ENCODE results near the gene ATP13A3.

The ATP13A3 gene

GRCh38 chr3:194395778-194396538 lies 90.8 kb downstream of the ATP13A3 start:
- peak overlapping the region; percentile 76 for H3K27ac Mint-ChIP-seq
- H3K36me3 Mint-ChIP-seq = peaks cover 2% of the 10 kb centered on the region
- H3K4me3 Mint-ChIP-seq = peak overlapping the region; percentile 68
- CTCF ChIA-PET = interaction anchor here (1.0 to 3.8 kb wide), 3 partner anchors 8 to 76 kb away, joined by 3 to 15 read pairs (median 6); no protein-coding TSS in a partner anchor
- peaks cover 24% of the 10 kb centered on the region for H3K27me3 Mint-ChIP-seq
- peaks cover 1% of the 10 kb centered on the region for H3K9me3 Mint-ChIP-seq
- peaks cover 58% of the 10 kb centered on the region for H3K4me1 Mint-ChIP-seq
- peak; percentile 85 for DNase-seq

- peaks cover 4% of the 10 kb centered on the region for H3K36me3 Mint-ChIP-seq
- peak overlapping the region; percentile 68 for H3K4me3 Mint-ChIP-seq
- H3K4me1 Mint-ChIP-seq = peaks cover 57% of the 10 kb centered on the region
- H3K27ac Mint-ChIP-seq = peak overlapping the region; percentile 76
- no peak for DNase-seq
- H3K9me3 Mint-ChIP-seq = peaks cover 7% of the 10 kb centered on the region
- H3K27me3 Mint-ChIP-seq = peaks cover 30% of the 10 kb centered on the region
- CTCF ChIA-PET = interaction anchor here (1.2 to 3.8 kb wide), 4 partner anchors 9 to 51 kb away, joined by 3 to 15 read pairs (median 4); no protein-coding TSS in a partner anchor
Observed at GRCh38 chr3:194395212-194395611, 91.6 kb downstream of the ATP13A3 start.

- H3K36me3 Mint-ChIP-seq = peaks cover 4% of the 10 kb centered on the region
- H3K27ac Mint-ChIP-seq = no peak overlapping the region
- CTCF ChIA-PET = no interaction called here
- H3K9me3 Mint-ChIP-seq = peaks cover 9% of the 10 kb centered on the region
- peaks cover 38% of the 10 kb centered on the region for H3K27me3 Mint-ChIP-seq
- no peak overlapping the region for H3K4me3 Mint-ChIP-seq
- peaks cover 31% of the 10 kb centered on the region for H3K4me1 Mint-ChIP-seq
- DNase-seq = no peak
Observed at GRCh38 chr3:194392576-194392975, 94.2 kb downstream of the ATP13A3 start.

- Mint-ChIP-seq H3K4me3 (no peak overlapping the region), H3K27ac (no peak overlapping the region), H3K27me3 (peaks cover 38% of the 10 kb centered on the region), H3K9me3 (peaks cover 9% of the 10 kb centered on the region), H3K4me1 (peaks cover 16% of the 10 kb centered on the region), H3K36me3 (peaks cover 4% of the 10 kb centered on the region)
- DNase-seq = no peak
- CTCF ChIA-PET = no interaction called here
Observed at GRCh38 chr3:194390835-194391234, 96.0 kb downstream of the ATP13A3 start.

- peaks cover 1% of the 10 kb centered on the region for H3K36me3 Mint-ChIP-seq
- CTCF ChIA-PET = no interaction called here
- H3K9me3 Mint-ChIP-seq = peaks cover 9% of the 10 kb centered on the region
- H3K4me1 Mint-ChIP-seq = no peaks in the 10 kb centered on the region
- no peak overlapping the region for H3K27ac Mint-ChIP-seq
- H3K27me3 Mint-ChIP-seq = peaks cover 46% of the 10 kb centered on the region
- H3K4me3 Mint-ChIP-seq = no peak overlapping the region
- no peak for DNase-seq
Observed at GRCh38 chr3:194389269-194389668, 97.5 kb downstream of the ATP13A3 start.

- Mint-ChIP-seq H3K4me3 (no peak overlapping the region), H3K36me3 (peaks cover 1% of the 10 kb centered on the region), H3K9me3 (peaks cover 9% of the 10 kb centered on the region), H3K27ac (no peak overlapping the region), H3K4me1 (no peaks in the 10 kb centered on the region), H3K27me3 (peaks cover 55% of the 10 kb centered on the region)
- DNase-seq = no peak
- CTCF ChIA-PET = no interaction called here
Observed at GRCh38 chr3:194387926-194388418, 98.8 kb downstream of the ATP13A3 start.

- Mint-ChIP-seq H3K9me3 (peaks cover 9% of the 10 kb centered on the region), H3K27me3 (peaks cover 53% of the 10 kb centered on the region), H3K36me3 (peaks cover 1% of the 10 kb centered on the region), H3K4me1 (no peaks in the 10 kb centered on the region), H3K4me3 (no peak overlapping the region), H3K27ac (no peak overlapping the region)
- no peak for DNase-seq
- CTCF ChIA-PET = interaction anchor here (1.0 kb wide), 1 partner anchor 44 kb away, joined by 4 read pairs; no protein-coding TSS in a partner anchor
Observed at GRCh38 chr3:194387276-194387675, 99.5 kb downstream of the ATP13A3 start.

GRCh38 chr3:194386648-194387047 lies 100.2 kb downstream of the ATP13A3 start:
- Mint-ChIP-seq H3K27me3 (peaks cover 50% of the 10 kb centered on the region), H3K9me3 (peaks cover 9% of the 10 kb centered on the region), H3K27ac (no peak overlapping the region), H3K4me1 (no peaks in the 10 kb centered on the region), H3K36me3 (peaks cover 1% of the 10 kb centered on the region), H3K4me3 (no peak overlapping the region)
- CTCF ChIA-PET = interaction anchor here (1.0 kb wide), 1 partner anchor 43 kb away, joined by 4 read pairs; no protein-coding TSS in a partner anchor
- no peak for DNase-seq

- CTCF ChIA-PET = no interaction called here
- Mint-ChIP-seq H3K4me1 (no peaks in the 10 kb centered on the region), H3K27ac (no peak overlapping the region), H3K27me3 (peaks cover 53% of the 10 kb centered on the region), H3K36me3 (peaks cover 1% of the 10 kb centered on the region), H3K4me3 (no peak overlapping the region), H3K9me3 (peaks cover 8% of the 10 kb centered on the region)
- no peak for DNase-seq
Observed at GRCh38 chr3:194386066-194386465, 100.7 kb downstream of the ATP13A3 start.

GRCh38 chr3:194384569-194385001 lies 102.2 kb downstream of the ATP13A3 start:
- peaks cover 48% of the 10 kb centered on the region for H3K27me3 Mint-ChIP-seq
- CTCF ChIA-PET = no interaction called here
- no peaks in the 10 kb centered on the region for H3K36me3 Mint-ChIP-seq
- H3K27ac Mint-ChIP-seq = no peak overlapping the region
- no peak for DNase-seq
- H3K9me3 Mint-ChIP-seq = peaks cover 2% of the 10 kb centered on the region
- no peaks in the 10 kb centered on the region for H3K4me1 Mint-ChIP-seq
- no peak overlapping the region for H3K4me3 Mint-ChIP-seq

- Mint-ChIP-seq H3K36me3 (no peaks in the 10 kb centered on the region), H3K9me3 (no peaks in the 10 kb centered on the region), H3K4me1 (no peaks in the 10 kb centered on the region), H3K27ac (no peak overlapping the region), H3K4me3 (no peak overlapping the region), H3K27me3 (peaks cover 48% of the 10 kb centered on the region)
- DNase-seq = peak; percentile 13
- CTCF ChIA-PET = no interaction called here
Observed at GRCh38 chr3:194384156-194384555, 102.6 kb downstream of the ATP13A3 start.

- no peaks in the 10 kb centered on the region for H3K4me1 Mint-ChIP-seq
- no peak overlapping the region for H3K4me3 Mint-ChIP-seq
- H3K27ac Mint-ChIP-seq = no peak overlapping the region
- H3K9me3 Mint-ChIP-seq = no peaks in the 10 kb centered on the region
- CTCF ChIA-PET = no interaction called here
- peak; percentile 7 for DNase-seq
- no peaks in the 10 kb centered on the region for H3K36me3 Mint-ChIP-seq
- H3K27me3 Mint-ChIP-seq = peaks cover 53% of the 10 kb centered on the region
Observed at GRCh38 chr3:194383276-194383940, 103.4 kb downstream of the ATP13A3 start.

GRCh38 chr3:194382892-194383223 lies 103.9 kb downstream of the ATP13A3 start:
- peak; percentile 16 for DNase-seq
- Mint-ChIP-seq H3K36me3 (no peaks in the 10 kb centered on the region), H3K9me3 (no peaks in the 10 kb centered on the region), H3K4me1 (no peaks in the 10 kb centered on the region), H3K27me3 (peaks cover 54% of the 10 kb centered on the region), H3K4me3 (no peak overlapping the region), H3K27ac (no peak overlapping the region)
- CTCF ChIA-PET = no interaction called here

- no peak overlapping the region for H3K27ac Mint-ChIP-seq
- no peak for DNase-seq
- H3K36me3 Mint-ChIP-seq = no peaks in the 10 kb centered on the region
- peaks cover 50% of the 10 kb centered on the region for H3K27me3 Mint-ChIP-seq
- CTCF ChIA-PET = no interaction called here
- no peaks in the 10 kb centered on the region for H3K9me3 Mint-ChIP-seq
- H3K4me3 Mint-ChIP-seq = no peak overlapping the region
- H3K4me1 Mint-ChIP-seq = no peaks in the 10 kb centered on the region
Observed at GRCh38 chr3:194382196-194382891, 104.5 kb downstream of the ATP13A3 start.
